ENCODE measurements around the gene CFAP52.
"Not testable (repeated sequence)": the region's sequence is repeated elsewhere in the genome, so short reads cannot be mapped to it uniquely, and the experiment has no call there.

Gene CFAP52

GRCh38 chr17:9571201-9571600, 5.2 kb upstream of the CFAP52 start:
- no peak for DNase-seq

- DNase-seq: peak; percentile 21
Observed at GRCh38 chr17:9575381-9576101, 901 bp upstream of the CFAP52 start, which contains the start of gene STX8. Gene STX8 (minus strand): TSS chr17:9575820. CDS start chr17:9575808, 12 bp downstream.

DNA sequence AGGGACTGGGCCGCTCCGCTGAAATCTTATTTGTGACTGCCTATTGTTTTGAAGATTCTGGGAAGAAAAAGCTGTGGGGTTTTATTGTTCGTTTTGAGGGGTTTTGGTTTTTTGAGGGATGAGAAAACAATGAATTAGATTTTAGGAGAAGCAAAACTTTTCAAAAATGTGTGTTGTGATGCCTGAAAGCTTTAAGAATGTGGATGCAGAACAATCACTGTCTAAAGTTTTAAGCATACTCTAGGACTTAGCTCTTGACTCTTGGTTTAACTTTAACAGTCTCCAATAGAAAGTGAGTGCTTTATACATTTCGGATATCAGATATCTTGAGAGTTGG, 899 bp downstream of the CFAP52 start:
- DNase-seq: no peak

- no peak for DNase-seq
Observed at GRCh38 chr17:9587969-9588656, 11.7 kb downstream of the CFAP52 start.

GRCh38 chr17:9594065-9594464, 17.6 kb downstream of the CFAP52 start:
- DNase-seq: no peak

DNA sequence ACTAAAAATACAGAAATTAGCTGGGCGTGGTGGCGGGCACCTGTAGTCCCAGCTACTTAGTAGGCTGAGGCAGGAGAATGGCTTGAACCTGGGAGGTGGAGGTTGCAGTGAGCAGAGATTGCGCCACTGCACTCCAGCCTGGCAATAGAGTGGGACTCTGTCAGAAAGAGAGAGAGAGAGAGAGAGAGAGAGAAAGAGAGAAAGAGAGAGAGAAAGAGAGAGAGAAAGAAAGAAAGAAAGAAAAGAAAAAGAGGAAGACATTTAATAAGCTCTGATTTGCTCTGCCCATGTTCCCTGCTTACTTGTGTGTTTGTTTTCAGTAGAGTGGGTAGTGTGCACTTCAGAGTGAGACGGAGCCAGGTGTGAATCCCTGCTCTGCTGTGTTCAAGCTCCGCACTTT, 21.2 kb downstream of the CFAP52 start:
- DNase-seq: not testable (repeated sequence)

GRCh38 chr17:9598661-9599060, 22.2 kb downstream of the CFAP52 start:
- no peak for DNase-seq

- not testable (repeated sequence) for DNase-seq
Observed at GRCh38 chr17:9604583-9604982, 28.1 kb downstream of the CFAP52 start.

DNA sequence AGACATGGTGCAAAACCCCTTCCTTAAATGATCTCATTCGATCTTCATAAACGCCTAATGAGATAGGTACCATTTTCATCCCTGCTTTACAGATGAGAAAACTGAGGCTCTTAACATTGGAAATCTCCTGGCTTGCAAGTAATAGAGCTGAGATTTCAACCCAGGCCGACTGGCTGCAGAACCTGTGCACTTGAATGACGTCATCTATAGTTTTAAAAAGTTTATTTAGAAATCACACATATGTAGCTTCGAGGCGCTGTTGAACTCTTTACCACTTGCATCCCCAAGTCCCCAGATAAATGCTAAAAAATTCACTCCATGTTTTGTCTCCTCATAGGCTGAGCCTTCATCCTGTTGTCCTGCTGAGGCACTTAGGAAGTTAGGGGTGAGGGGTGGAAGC, 30.0 kb downstream of the CFAP52 start:
- no peak for DNase-seq

DNA sequence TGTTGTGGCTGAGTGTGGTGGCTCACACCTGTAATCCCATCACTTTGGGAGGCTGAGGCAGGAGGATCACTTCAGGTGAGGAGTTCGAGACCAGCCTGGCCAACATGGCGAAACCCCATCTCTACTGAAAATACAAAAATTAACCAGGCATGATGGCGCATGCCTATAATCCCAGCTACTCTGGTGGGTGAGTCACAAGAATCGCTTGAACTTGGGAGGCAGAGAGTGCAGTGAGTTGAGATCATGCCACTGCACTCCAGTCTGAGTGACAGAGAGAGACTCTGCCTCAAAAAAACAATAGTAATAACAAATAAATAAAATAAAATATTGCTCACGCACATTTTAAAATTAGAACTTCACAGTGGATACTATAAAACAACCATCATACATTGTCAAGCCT, 30.6 kb downstream of the CFAP52 start:
- DNase-seq: not testable (repeated sequence)

- DNase-seq: no peak
Observed at GRCh38 chr17:9611557-9611956, 35.1 kb downstream of the CFAP52 start.

GRCh38 chr17:9612006-9612405, 35.6 kb downstream of the CFAP52 start:
- no peak for DNase-seq

DNA sequence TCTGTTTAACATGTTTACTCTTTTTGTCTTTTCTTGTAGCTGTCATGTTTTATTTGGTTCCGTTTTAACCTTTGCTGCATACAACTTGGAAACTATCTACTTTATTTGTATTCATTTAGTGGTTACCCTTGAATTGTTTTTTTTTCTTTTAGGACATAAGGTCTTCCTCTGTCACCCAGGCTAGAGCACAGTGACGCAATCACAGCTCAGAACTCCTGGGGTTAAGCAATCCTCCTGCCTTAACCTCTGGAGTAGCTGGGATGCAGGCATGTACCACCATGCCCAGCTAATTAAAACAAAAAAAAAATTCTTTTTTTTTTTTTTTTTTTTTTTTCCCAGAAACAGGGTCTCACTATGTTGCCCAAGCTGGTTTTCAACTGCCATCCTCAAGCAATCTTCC, 39.0 kb downstream of the CFAP52 start:
- DNase-seq: no peak

DNA sequence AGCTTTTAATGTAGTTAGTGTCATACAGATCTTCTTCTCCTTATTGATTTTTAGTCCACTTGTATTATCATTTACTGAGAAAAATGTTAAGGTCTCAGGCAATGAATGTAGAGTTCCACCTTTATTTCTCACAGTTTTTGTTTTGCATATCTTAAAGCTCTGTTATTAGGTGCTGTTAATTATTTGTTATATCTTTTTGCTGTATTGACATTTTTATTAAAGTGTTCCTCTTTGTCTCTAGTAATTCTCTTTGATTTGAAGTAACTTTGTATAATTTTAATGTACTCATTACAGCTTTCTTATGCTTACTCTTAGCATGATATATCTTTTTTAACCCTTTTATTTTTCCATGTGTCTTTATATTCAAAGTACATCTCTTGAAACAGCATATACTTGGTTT, 46.5 kb downstream of the CFAP52 start:
- DNase-seq: no peak

DNA sequence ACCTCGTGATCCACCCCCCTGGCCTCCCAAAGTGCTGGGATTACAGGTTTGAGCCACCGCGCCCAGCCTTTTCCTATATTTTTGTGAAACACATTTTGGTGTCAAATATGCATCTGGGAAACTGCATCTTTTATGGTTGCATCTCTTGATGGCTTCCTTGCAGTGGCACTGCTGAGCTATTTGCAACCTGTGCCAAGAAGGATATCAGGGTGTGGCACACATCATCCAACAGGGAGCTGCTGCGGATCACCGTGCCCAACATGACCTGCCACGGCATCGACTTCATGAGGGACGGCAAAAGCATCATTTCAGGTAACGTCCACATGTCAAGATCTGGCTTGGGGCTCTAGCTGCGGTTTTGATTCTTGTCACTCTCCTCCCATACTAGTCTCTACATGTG, 52.1 kb downstream of the CFAP52 start:
- DNase-seq: no peak

GRCh38 chr17:9632741-9633140, 56.3 kb downstream of the CFAP52 start:
- no peak for DNase-seq

DNA sequence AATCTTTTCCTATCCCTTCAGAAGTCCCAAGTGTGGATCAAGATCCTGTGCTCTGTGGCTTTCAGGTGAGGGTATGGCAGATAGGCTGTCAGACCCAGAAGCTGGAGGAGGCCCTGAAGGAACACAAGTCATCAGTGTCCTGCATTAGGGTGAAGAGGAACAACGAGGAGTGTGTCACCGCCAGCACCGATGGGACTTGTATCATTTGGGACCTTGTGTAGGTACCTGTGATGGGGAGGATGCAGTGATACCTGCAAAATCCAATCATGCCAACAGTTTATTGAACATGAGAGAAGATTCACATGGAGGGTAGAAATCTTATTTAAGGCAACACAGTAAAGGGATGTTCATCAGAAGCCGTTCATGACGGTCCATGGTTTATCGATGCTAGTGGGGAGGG, 58.9 kb downstream of the CFAP52 start:
- DNase-seq: no peak

- DNase-seq: no peak
Observed at GRCh38 chr17:9636501-9636900, 60.1 kb downstream of the CFAP52 start.

- not testable (repeated sequence) for DNase-seq
Observed at GRCh38 chr17:9640388-9640787, 63.9 kb downstream of the CFAP52 start.

DNA sequence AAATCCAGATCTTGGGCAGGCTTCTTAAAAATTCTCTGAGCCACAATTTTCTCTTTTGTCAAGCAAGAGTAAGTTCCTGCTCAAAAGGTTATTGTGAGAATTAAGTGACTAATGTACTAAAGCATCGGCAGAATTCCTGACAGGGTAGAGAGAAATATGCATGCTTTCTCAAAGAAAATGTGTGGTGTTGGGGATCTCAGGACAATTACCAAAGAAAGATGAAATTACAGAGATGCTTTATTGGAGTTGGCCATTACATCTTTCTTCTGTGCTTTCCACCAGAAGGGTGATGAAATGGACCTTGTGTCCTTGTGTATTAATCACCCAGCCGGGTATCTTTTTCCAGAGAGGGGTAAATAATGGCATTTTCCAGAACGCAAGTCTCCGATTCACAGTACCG, 67.2 kb downstream of the CFAP52 start:
- no peak for DNase-seq

DNA sequence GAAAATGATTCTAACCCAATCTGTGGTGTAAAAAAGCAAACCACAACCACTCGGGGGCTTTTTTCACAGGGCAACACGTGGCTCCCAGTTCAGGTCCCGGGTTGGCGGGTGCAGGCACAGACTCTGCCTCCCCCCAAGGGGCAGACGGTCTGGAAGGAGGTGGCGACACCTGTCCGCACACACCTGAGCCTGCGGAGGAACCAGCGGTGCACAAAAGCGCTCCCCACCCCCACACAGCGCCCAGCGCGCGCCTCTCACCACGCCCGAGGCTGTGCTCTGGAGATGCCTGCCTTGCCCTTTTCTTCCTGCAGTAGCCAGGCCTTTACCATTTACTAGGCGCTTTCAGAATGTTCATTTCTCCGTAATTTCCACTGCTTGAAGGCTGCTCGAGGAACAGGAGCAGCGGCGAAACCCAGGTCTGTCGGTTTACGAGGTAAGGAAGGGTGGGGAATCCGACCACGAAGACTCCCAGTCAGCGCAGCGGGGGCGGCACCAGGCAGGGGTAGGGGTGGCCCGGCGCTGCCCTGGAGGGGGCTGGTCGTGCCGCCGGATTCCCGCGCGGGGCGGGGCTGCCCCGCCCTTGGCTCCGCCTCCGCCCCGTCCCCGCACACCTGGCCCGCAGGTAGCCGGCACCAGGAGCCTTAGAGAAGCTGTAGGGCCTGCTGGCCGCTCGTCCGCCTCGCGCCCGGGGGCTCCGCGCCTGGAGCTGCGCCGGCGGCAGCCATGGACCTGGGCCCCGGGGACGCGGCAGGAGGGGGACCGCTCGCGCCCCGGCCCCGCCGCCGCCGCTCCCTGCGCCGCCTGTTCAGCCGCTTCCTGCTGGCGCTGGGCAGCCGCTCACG, 68.7 kb downstream of the CFAP52 start, which contains the start of gene USP43:
TSS of gene USP43 (plus strand) at position 608 of the 842 bp plus-strand sequence. CDS start at position 724, 116 bp downstream.
- DNase-seq: no peak

DNA sequence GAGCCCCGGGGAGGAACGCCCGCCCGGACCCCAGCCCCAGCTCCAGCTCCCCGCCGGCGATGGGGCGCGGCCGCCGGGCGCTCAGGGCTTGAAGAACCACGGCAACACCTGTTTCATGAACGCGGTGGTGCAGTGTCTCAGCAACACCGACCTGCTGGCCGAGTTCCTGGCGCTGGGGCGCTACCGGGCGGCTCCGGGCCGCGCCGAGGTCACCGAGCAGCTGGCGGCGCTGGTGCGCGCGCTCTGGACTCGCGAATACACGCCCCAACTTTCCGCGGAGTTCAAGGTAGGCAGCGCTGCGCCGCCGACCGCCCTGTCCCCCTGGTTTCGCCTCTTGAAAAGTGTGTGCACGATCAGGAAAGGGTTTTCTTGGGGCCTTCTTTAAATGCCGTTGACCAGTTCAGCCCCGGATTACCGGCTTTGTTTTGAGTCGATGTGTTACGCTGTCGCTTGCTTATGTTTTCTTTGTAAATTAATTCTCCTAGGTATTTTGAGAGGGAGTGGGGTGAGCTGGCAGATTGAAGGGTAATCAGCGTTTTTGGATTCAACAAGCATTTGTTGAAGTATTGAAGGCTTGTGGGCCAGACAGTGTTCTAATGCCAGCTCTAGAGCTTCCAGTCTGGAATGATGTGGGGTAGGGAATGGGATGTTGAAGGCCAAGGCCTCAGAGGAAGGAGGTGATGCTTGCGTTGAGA, 69.6 kb downstream of the CFAP52 start:
- no peak for DNase-seq

DNA sequence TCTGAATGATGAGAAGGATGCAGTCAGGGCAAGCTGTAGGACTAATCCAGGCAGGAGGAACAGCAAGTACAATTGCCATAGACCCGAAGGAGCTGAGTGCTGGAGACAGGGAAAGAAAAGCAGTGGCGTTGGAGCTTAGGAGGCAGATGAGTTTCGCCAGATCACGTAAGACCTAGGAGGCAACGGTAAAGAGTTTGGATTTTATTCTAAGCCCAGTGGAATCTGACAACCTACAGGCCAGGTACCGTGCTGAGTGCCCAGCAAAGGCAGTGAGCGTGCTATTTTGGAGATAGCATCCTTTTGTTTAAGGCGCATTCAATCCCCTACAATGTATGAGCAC, 70.1 kb downstream of the CFAP52 start:
- no peak for DNase-seq

All from NCI-H1694 (cell line).